ENCODE measurements around the gene TPRX2. TPM values are rescaled to one million over a fixed set of nuclear protein-coding genes. Genes with fewer than 3 reads are reported as not detected.
"Not testable (repeated sequence)": the region's sequence is repeated elsewhere in the genome, so short reads cannot be mapped to it uniquely, and the experiment has no call there.

TPRX2 gene
- total RNA-seq, 1 experiment from 2014 or later, result not detected

GRCh38 chr19:47865166-47865565 lies 6.1 kb downstream of the TPRX2 start:
- ChIA-PET CTCF (no interaction called here), POLR2A (ENCODE audit: low non-redundant PET) (no interaction called here)
- TF ChIP-seq CTCF (conservative IDR thresholded peaks at IDR 0.05; ENCODE audit: low read depth, low read length), result no peak
- TF ChIP-seq EZH2 (IDR thresholded peaks at IDR 0.05; ENCODE audit: borderline replicate concordance, low read depth, low read length, poor library complexity, severe bottlenecking), result no peak
- no peak for DNase-seq (ENCODE audit: low spot score)
- Histone ChIP-seq H3K27ac (ENCODE audit: low read depth, low read length, poor library complexity, severe bottlenecking) (no peak overlapping the region), H3K27me3 (replicated peaks; ENCODE audit: insufficient read depth, low read depth, low read length, poor library complexity) (no peaks in the 10 kb centered on the region), H3K9me3 (ENCODE audit: low read depth, low read length, poor library complexity, severe bottlenecking) (no peaks in the 10 kb centered on the region), H3K4me3 (ENCODE audit: low read depth, low read length, poor library complexity, severe bottlenecking) (no peak overlapping the region), H3K4me1 (ENCODE audit: insufficient read depth, low read length, poor library complexity, severe bottlenecking) (no peaks in the 10 kb centered on the region), H3K36me3 (ENCODE audit: insufficient read depth, low read length, poor library complexity, severe bottlenecking) (no peaks in the 10 kb centered on the region)
- BruUV-seq (replicated peaks), result no TSS peak
- intact Hi-C loops (cut with micrococcal nuclease; ENCODE audit: unreplicated experiment), result no loop called here

DNA sequence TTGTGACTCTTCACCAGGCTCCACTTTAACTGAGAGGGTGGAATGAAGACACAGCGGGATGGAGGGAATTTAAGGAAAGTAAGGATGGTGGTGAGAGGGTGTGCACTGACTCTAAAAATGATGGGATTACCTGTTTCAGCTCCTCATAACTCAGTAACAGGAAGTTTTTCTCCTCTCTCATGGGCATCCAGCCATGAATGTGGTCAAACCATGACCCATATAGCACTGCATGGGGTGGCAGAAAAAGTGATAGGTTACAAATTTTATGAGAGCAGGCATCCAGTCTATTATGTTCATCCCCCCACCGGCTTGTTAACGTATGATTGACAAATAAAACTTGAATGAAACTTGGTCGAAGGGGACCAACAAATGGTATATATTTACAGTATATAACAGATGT lies 19.9 kb downstream of the TPRX2 start:
- Histone ChIP-seq H3K4me3 (ENCODE audit: low read depth, low read length, poor library complexity, severe bottlenecking) (no peak overlapping the region), H3K27ac (ENCODE audit: low read depth, low read length, poor library complexity, severe bottlenecking) (no peak overlapping the region), H3K36me3 (ENCODE audit: insufficient read depth, low read length, poor library complexity, severe bottlenecking) (no peaks in the 10 kb centered on the region), H3K9me3 (ENCODE audit: low read depth, low read length, poor library complexity, severe bottlenecking) (no peaks in the 10 kb centered on the region), H3K27me3 (replicated peaks; ENCODE audit: insufficient read depth, low read depth, low read length, poor library complexity) (no peaks in the 10 kb centered on the region), H3K4me1 (ENCODE audit: insufficient read depth, low read length, poor library complexity, severe bottlenecking) (no peaks in the 10 kb centered on the region)
- ChIA-PET POLR2A (ENCODE audit: low non-redundant PET) (no interaction called here), CTCF (no interaction called here)
- no TSS peak for BruUV-seq (replicated peaks)
- DNase-seq (ENCODE audit: low spot score), result no peak
- TF ChIP-seq CTCF (conservative IDR thresholded peaks at IDR 0.05; ENCODE audit: low read depth, low read length) (no peak), EZH2 (IDR thresholded peaks at IDR 0.05; ENCODE audit: borderline replicate concordance, low read depth, low read length, poor library complexity, severe bottlenecking) (no peak)
- intact Hi-C loops (cut with micrococcal nuclease; ENCODE audit: unreplicated experiment), result no loop called here

DNA sequence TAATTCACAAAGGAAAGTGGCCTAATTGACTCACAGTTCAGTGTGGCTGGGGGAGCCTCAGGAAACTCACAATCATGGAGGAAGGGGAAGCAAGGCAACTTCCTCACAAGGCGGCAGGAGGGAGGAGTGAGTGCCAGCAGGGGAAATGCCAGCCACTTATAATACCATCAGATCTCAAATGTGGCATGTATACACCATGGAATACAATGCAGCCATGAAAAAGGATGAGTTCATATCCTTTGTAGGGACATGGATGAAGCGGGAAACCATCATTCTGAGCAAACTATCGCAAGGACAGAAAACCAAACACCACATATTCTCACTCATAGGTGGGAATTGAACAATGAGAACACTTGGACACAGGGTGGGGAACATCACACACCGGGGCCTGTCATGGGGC lies 20.4 kb downstream of the TPRX2 start:
- H3K27ac ChIP-seq (ENCODE audit: low read depth, low read length, poor library complexity, severe bottlenecking); H3K27me3 ChIP-seq (replicated peaks; ENCODE audit: insufficient read depth, low read depth, low read length, poor library complexity); BruUV-seq (replicated peaks); intact Hi-C loops (cut with micrococcal nuclease; ENCODE audit: unreplicated experiment); DNase-seq (ENCODE audit: low spot score); H3K36me3 ChIP-seq (ENCODE audit: insufficient read depth, low read length, poor library complexity, severe bottlenecking); POLR2A ChIA-PET (ENCODE audit: low non-redundant PET); CTCF ChIA-PET; H3K9me3 ChIP-seq (ENCODE audit: low read depth, low read length, poor library complexity, severe bottlenecking); H3K4me1 ChIP-seq (ENCODE audit: insufficient read depth, low read length, poor library complexity, severe bottlenecking); H3K4me3 ChIP-seq (ENCODE audit: low read depth, low read length, poor library complexity, severe bottlenecking): not testable (repeated sequence)

DNA sequence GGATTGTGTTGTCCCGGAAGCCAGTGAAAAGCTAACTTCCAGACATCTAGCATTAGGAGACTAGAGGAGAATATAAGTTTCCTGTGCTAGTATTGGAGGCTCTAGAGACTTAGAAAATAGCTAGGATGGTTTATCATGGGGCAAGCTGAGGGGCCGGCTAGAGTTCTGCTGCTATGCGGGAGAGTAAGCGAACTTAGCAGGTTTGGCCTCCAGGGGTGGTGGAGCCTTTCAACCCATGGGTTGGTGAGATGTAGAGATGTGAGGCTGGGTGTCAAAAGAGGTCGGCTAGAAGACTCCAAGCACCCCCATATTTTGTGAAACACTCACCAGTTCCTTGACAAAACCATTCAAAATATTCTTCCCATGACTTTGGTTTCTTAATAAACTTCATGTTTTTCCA lies 22.7 kb downstream of the TPRX2 start:
- no peak for DNase-seq (ENCODE audit: low spot score)
- no peak overlapping the region for H3K4me3 ChIP-seq (ENCODE audit: low read depth, low read length, poor library complexity, severe bottlenecking)
- H3K9me3 ChIP-seq (ENCODE audit: low read depth, low read length, poor library complexity, severe bottlenecking), result no peaks in the 10 kb centered on the region
- no peaks in the 10 kb centered on the region for H3K4me1 ChIP-seq (ENCODE audit: insufficient read depth, low read length, poor library complexity, severe bottlenecking)
- H3K36me3 ChIP-seq (ENCODE audit: insufficient read depth, low read length, poor library complexity, severe bottlenecking), result no peaks in the 10 kb centered on the region
- ChIA-PET POLR2A (ENCODE audit: low non-redundant PET) (no interaction called here), CTCF (no interaction called here)
- TF ChIP-seq CTCF (conservative IDR thresholded peaks at IDR 0.05; ENCODE audit: low read depth, low read length) (no peak), EZH2 (IDR thresholded peaks at IDR 0.05; ENCODE audit: borderline replicate concordance, low read depth, low read length, poor library complexity, severe bottlenecking) (no peak)
- intact Hi-C loops (cut with micrococcal nuclease; ENCODE audit: unreplicated experiment), result no loop called here
- no peaks in the 10 kb centered on the region for H3K27me3 ChIP-seq (replicated peaks; ENCODE audit: insufficient read depth, low read depth, low read length, poor library complexity)
- no peak overlapping the region for H3K27ac ChIP-seq (ENCODE audit: low read depth, low read length, poor library complexity, severe bottlenecking)
- no TSS peak for BruUV-seq (replicated peaks)
